ENCODE measurements around the gene TES. TPM values are rescaled to one million over a fixed set of nuclear protein-coding genes. Genes with fewer than 3 reads are reported as not detected.
A peak's percentile ranks its signal among the peaks of the same experiment; 100 is the strongest.

The TES gene
- total RNA-seq, 1 donor from 2014 or later, result 94.0 TPM

DNA sequence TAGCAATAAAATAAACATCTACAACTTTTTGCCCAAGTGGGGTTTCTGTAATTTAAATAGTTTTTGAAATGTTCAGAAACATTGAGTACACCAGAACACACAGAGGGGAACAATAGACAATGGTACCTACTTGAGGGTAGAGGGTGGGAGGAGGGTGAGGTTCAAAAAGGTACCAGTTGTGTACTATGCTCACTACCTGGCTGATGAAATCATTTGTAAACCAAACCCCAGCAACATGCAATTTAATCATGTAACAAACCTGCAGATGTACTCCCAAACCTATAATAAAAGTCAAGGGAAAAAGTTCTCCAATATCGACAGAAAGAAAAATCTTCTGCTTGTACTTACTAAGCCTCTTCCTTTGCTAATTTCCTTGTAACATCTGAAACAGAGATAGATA lies 4.2 kb upstream of the TES start:
- Histone ChIP-seq H3K36me3 (no peaks in the 10 kb centered on the region), H3K27me3 (no peaks in the 10 kb centered on the region), H3K9me3 (no peaks in the 10 kb centered on the region), H3K27ac (no peak overlapping the region), H3K4me1 (no peaks in the 10 kb centered on the region), H3K4me3 (no peak overlapping the region)
- ATAC-seq (no peak), DNase-seq (no peak)
- TF ChIP-seq, protein P1, sequence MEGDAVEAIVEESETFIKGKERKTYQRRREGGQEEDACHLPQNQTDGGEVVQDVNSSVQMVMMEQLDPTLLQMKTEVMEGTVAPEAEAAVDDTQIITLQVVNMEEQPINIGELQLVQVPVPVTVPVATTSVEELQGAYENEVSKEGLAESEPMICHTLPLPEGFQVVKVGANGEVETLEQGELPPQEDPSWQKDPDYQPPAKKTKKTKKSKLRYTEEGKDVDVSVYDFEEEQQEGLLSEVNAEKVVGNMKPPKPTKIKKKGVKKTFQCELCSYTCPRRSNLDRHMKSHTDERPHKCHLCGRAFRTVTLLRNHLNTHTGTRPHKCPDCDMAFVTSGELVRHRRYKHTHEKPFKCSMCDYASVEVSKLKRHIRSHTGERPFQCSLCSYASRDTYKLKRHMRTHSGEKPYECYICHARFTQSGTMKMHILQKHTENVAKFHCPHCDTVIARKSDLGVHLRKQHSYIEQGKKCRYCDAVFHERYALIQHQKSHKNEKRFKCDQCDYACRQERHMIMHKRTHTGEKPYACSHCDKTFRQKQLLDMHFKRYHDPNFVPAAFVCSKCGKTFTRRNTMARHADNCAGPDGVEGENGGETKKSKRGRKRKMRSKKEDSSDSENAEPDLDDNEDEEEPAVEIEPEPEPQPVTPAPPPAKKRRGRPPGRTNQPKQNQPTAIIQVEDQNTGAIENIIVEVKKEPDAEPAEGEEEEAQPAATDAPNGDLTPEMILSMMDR (IDR thresholded peaks at IDR 0.05), result no peak
- intact Hi-C loops (cut with DNase I), result no loop called here

DNA sequence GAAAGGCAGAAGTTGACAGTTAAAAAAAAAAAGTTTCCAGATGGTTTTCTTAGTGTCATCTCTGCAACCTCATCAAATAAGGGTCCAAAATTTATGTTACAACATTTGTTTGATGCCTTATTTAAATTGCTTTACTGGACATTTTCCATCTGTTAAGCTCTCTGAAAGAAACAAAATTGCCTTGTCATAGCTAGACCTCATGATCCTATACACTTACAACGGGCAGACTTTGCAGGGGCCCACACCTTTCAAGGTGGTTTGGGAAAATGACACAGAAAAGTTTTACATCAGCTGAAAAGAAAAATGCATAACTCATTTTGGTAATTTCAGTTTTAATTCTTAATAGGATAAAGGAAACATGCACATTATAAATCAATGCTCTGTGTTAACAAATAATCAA lies 1.4 kb upstream of the TES start:
- no peak overlapping the region for H3K27ac ChIP-seq
- DNase-seq (no peak), ATAC-seq (no peak)
- no peaks in the 10 kb centered on the region for H3K4me1 ChIP-seq
- H3K9me3 ChIP-seq, result no peaks in the 10 kb centered on the region
- TF ChIP-seq, protein P1 (IDR thresholded peaks at IDR 0.05), result no peak
- no peaks in the 10 kb centered on the region for H3K36me3 ChIP-seq
- H3K4me3 ChIP-seq, result no peak overlapping the region
- intact Hi-C loops (cut with DNase I), result no loop called here
- H3K27me3 ChIP-seq, result no peaks in the 10 kb centered on the region

DNA sequence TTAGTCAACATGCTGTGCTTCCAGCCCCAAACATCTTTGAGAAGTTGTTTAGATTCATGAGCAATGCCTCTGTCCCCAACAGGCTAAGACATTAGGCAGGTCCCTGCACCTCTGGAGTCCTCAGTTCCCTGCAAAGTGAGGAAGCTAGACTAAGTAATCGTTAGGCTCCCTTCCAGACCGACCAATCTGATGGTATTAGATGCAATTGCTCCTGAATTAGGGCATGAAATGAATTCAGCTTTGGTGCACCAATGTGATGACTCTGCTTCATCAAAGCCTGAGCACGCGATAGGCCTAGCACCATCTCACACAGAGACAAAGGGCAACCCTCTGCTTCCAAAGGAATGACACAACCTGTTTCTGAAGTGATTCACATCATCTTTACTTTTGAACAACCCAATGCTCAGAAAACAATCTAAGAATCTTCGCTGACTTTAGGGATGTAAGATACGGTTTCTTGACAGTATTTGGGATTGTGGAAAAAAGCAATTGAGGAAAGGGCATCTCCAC lies 723 bp upstream of the TES start:
- Histone ChIP-seq H3K4me1 (no peaks in the 10 kb centered on the region), H3K4me3 (no peak overlapping the region), H3K27ac (no peak overlapping the region), H3K9me3 (no peaks in the 10 kb centered on the region), H3K36me3 (no peaks in the 10 kb centered on the region), H3K27me3 (no peaks in the 10 kb centered on the region)
- TF ChIP-seq, protein P1 (IDR thresholded peaks at IDR 0.05), result no peak
- ATAC-seq (no peak), DNase-seq (no peak)
- intact Hi-C loops (cut with DNase I), result no loop called here

DNA sequence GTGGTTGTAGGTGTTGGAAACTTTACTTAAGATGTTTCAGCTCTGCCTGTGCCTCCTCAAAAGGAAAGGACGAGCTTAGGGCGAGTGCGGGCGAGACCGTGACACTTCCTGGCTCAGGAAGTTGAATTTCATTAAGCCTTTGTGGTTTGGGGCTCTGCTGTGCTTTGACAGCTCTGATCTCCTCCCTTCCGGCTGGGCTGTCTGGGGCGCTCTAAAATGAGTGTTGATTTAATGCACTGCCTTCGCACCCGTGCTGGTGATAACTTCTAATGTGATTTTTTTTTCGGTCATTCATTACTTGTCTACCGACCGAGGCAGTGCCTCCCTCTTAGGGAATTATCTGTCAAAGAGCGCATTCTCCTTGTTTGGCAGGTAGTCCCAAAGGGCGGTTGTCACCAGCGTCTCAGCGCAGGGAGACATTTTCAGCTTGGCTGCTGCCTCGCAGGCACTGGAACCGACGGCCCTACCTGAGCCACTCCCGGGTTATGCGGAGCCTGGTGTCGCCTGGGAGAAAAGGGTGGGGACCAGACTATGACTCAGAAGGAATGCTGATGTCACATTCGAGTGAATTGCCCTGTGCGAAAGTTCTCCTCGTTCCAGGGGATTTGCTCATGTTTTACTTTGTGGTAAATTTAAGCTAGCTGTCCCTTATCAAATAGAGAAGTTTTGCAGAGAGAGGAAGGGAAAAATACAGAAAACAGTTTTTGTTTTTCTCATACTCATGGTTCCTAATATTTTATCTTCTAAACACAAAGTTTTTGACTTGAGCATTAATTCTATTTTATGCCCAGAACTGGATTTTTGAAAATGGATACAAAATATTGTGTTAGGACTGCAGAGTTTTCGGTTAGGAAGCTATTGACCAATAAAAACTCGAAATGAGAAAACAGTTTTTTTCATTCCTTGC lies 920 bp downstream of the TES start:
- H3K27ac ChIP-seq, result peak overlapping the region; percentile 93
- no peaks in the 10 kb centered on the region for H3K36me3 ChIP-seq
- H3K9me3 ChIP-seq, result no peaks in the 10 kb centered on the region
- peak; percentile 91 for ATAC-seq
- peak overlapping the region; percentile 67 for H3K4me3 ChIP-seq
- intact Hi-C loops (cut with DNase I), result no loop called here
- no peaks in the 10 kb centered on the region for H3K27me3 ChIP-seq
- TF ChIP-seq, protein P1 (IDR thresholded peaks at IDR 0.05), result no peak
- peak; percentile 89 for DNase-seq
- H3K4me1 ChIP-seq, result no peaks in the 10 kb centered on the region

DNA sequence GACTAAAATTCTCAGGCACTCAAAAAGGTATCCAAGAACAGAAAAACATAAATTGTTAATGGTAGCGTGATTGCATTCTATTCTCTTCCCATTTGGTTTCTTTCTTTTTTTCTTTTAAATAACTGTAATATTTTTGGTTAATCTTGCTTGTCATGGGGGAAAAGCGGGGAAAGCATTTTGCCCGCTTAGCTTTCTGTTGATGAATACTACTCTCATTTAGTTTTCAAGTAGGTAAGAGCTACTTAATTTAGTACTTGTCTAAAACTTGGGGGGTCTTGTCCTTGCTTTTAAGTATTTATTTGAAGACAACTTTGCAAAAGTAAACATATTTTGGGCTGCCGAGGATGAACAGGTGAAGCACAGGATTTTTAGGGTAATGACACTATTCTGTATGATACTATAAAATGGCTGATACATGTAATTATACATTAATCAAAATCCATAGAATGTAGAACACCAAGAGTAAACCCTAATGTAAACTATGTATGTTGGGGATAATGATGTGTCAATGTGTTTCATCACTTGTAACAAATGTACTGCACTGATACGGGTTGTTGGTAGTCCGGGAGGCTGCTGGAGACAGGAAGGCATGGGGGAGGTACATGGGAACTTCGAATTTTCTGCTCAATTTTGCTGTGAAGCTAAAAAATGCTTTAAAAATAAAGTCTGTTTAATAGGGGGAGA lies 1.7 kb downstream of the TES start:
- TF ChIP-seq, protein P1 (IDR thresholded peaks at IDR 0.05), result no peak
- ATAC-seq, result no peak
- intact Hi-C loops (cut with DNase I), result no loop called here

More for the DNA sequence above, 1.7 kb downstream of the TES start:
- Histone ChIP-seq H3K36me3 (no peaks in the 10 kb centered on the region), H3K27ac (peak overlapping the region; percentile 93), H3K4me3 (peak overlapping the region; percentile 67), H3K4me1 (peaks cover 2% of the 10 kb centered on the region), H3K9me3 (no peaks in the 10 kb centered on the region), H3K27me3 (no peaks in the 10 kb centered on the region)
- no peak for DNase-seq
